ENCODE results near the gene CDX1.

CDX1 gene

GRCh38 chr5:150203832-150204589, 37.4 kb downstream of the CDX1 start:
- Histone ChIP-seq H3K9me3 (replicated peaks in 1 of 11) (no peaks in the 10 kb centered on the region; a peak in 1 of 22 replicates), H3K4me3 (no peak overlapping the region), H3K27me3 (peaks cover 0 to 9% (median 0%) of the 10 kb centered on the region in 11 experiments; a peak in 7 of 22 replicates), H3K4me1 (peaks cover 7 to 33% (median 27%) of the 10 kb centered on the region in 10 experiments), H4K20me1 (no peaks in the 10 kb centered on the region; a peak in 1 of 22 replicates), H3K9ac (peak overlapping the region in 1 of 11 experiments; percentile 24; a peak in 2 of 22 replicates), H3K4me2 (peak overlapping the region in 8 of 11 experiments; percentile 20 to 65 (median 42); a peak in 16 of 22 replicates), H3K27ac (no peak overlapping the region), H3K36me3 (no peaks in the 10 kb centered on the region)
- no peak for TF ChIP-seq Cebpa-rat (IDR thresholded peaks at IDR 0.05)

- Histone ChIP-seq H3K27ac (no peak overlapping the region), H3K4me1 (peaks cover 12 to 39% (median 33%) of the 10 kb centered on the region in 10 experiments), H4K20me1 (no peaks in the 10 kb centered on the region; a peak in 1 of 22 replicates), H3K36me3 (no peaks in the 10 kb centered on the region), H3K9me3 (replicated peaks in 1 of 11) (no peaks in the 10 kb centered on the region), H3K9ac (peak overlapping the region in 1 of 11 experiments; percentile 24; a peak in 1 of 22 replicates), H3K27me3 (peaks cover 0 to 11% (median 0%) of the 10 kb centered on the region in 11 experiments; a peak in 8 of 22 replicates), H3K4me3 (no peak overlapping the region), H3K4me2 (peak overlapping the region in 4 of 11 experiments; percentile 20 to 65 (median 50); a peak in 5 of 22 replicates)
- TF ChIP-seq Cebpa-rat (IDR thresholded peaks at IDR 0.05): no peak
Measured at GRCh38 chr5:150204590-150204960, 38.0 kb downstream of the CDX1 start.

GRCh38 chr5:150206098-150206778, 39.7 kb downstream of the CDX1 start:
- H3K27ac ChIP-seq: no peak overlapping the region
- H3K4me3 ChIP-seq: no peak overlapping the region
- H4K20me1 ChIP-seq: no peaks in the 10 kb centered on the region; a peak in 1 of 22 replicates
- TF ChIP-seq Cebpa-rat (IDR thresholded peaks at IDR 0.05): no peak
- H3K27me3 ChIP-seq: peaks cover 0 to 14% (median 0%) of the 10 kb centered on the region in 11 experiments; a peak in 8 of 22 replicates
- no peaks in the 10 kb centered on the region for H3K9me3 ChIP-seq (replicated peaks in 1 of 11)
- 0 out of 22 replicates have a peak overlapping the region, but pooled peaks of 1 of the 11 experiments have one; percentile 13 for H3K9ac ChIP-seq
- no peaks in the 10 kb centered on the region for H3K36me3 ChIP-seq
- peaks cover 20 to 56% (median 48%) of the 10 kb centered on the region in 10 experiments for H3K4me1 ChIP-seq
- H3K4me2 ChIP-seq: peak overlapping the region in 8 of 11 experiments; percentile 8 to 50 (median 44); a peak in 15 of 22 replicates

GRCh38 chr5:150206779-150207115, 40.2 kb downstream of the CDX1 start:
- peaks cover 22 to 61% (median 50%) of the 10 kb centered on the region in 10 experiments for H3K4me1 ChIP-seq
- no peaks in the 10 kb centered on the region for H3K9me3 ChIP-seq (replicated peaks in 1 of 11)
- H3K4me3 ChIP-seq: no peak overlapping the region
- 0 out of 22 replicates have a peak overlapping the region, but pooled peaks of 1 of the 11 experiments have one; percentile 13 for H3K9ac ChIP-seq
- no peak overlapping the region for H3K27ac ChIP-seq
- peaks cover 0 to 14% (median 0%) of the 10 kb centered on the region in 11 experiments; a peak in 8 of 22 replicates for H3K27me3 ChIP-seq
- H4K20me1 ChIP-seq: no peaks in the 10 kb centered on the region; a peak in 1 of 22 replicates
- H3K36me3 ChIP-seq: no peaks in the 10 kb centered on the region
- no peak for TF ChIP-seq Cebpa-rat (IDR thresholded peaks at IDR 0.05)
- H3K4me2 ChIP-seq: peak overlapping the region in 8 of 11 experiments; percentile 8 to 50 (median 44); a peak in 15 of 22 replicates

GRCh38 chr5:150208187-150209098, 41.9 kb downstream of the CDX1 start:
- no peak for TF ChIP-seq Cebpa-rat (IDR thresholded peaks at IDR 0.05)
- H3K9ac ChIP-seq: peak overlapping the region in 8 of 11 experiments; percentile 4 to 57 (median 25); a peak in 10 of 22 replicates
- H3K4me1 ChIP-seq: peaks cover 22 to 74% (median 53%) of the 10 kb centered on the region in 10 experiments
- no peaks in the 10 kb centered on the region; a peak in 1 of 22 replicates for H4K20me1 ChIP-seq
- peak overlapping the region in 4 of 10 experiments; percentile 3 to 28 (median 24); a peak in 2 of 20 replicates for H3K4me3 ChIP-seq
- peaks cover 0 to 14% (median 0%) of the 10 kb centered on the region in 11 experiments; a peak in 8 of 22 replicates for H3K27me3 ChIP-seq
- H3K4me2 ChIP-seq: peak overlapping the region; percentile 76 to 99 (median 83)
- H3K9me3 ChIP-seq (replicated peaks in 1 of 11): no peaks in the 10 kb centered on the region
- H3K27ac ChIP-seq: peak overlapping the region in 3 of 11 experiments; percentile 36 to 55 (median 36); a peak in 4 of 22 replicates
- no peaks in the 10 kb centered on the region for H3K36me3 ChIP-seq

- Histone ChIP-seq H4K20me1 (no peaks in the 10 kb centered on the region; a peak in 1 of 22 replicates), H3K27me3 (peaks cover 0 to 14% (median 0%) of the 10 kb centered on the region in 11 experiments; a peak in 8 of 22 replicates), H3K4me1 (peaks cover 22 to 77% (median 50%) of the 10 kb centered on the region in 10 experiments), H3K27ac (peak overlapping the region in 4 of 11 experiments; percentile 21 to 55 (median 36); a peak in 4 of 22 replicates), H3K9ac (peak overlapping the region in 9 of 11 experiments; percentile 4 to 57 (median 31); a peak in 10 of 22 replicates), H3K9me3 (replicated peaks in 1 of 11) (no peaks in the 10 kb centered on the region), H3K4me3 (peak overlapping the region in 6 of 10 experiments; percentile 3 to 28 (median 22); a peak in 7 of 20 replicates), H3K36me3 (no peaks in the 10 kb centered on the region), H3K4me2 (peak overlapping the region; percentile 76 to 99 (median 83))
- no peak for TF ChIP-seq Cebpa-rat (IDR thresholded peaks at IDR 0.05)
Measured at GRCh38 chr5:150209099-150209635, 42.6 kb downstream of the CDX1 start.

GRCh38 chr5:150210644-150211043, 44.1 kb downstream of the CDX1 start:
- Histone ChIP-seq H4K20me1 (no peaks in the 10 kb centered on the region; a peak in 1 of 22 replicates), H3K4me3 (no peak overlapping the region), H3K27me3 (peaks cover 0 to 14% (median 0%) of the 10 kb centered on the region in 11 experiments; a peak in 8 of 22 replicates), H3K36me3 (no peaks in the 10 kb centered on the region), H3K9me3 (replicated peaks in 1 of 11) (no peaks in the 10 kb centered on the region), H3K9ac (no peak overlapping the region; a peak in 1 of 22 replicates), H3K27ac (no peak overlapping the region), H3K4me1 (peaks cover 22 to 77% (median 52%) of the 10 kb centered on the region in 10 experiments), H3K4me2 (peak overlapping the region in 9 of 11 experiments; percentile 22 to 99 (median 79); a peak in 14 of 22 replicates)
- no peak for TF ChIP-seq Cebpa-rat (IDR thresholded peaks at IDR 0.05)

Measured in BLaER1 treated with 17β-estradiol and CSF1 and Interleukin-3, amounts not matched to agents 10 nM and 100 nM (cell line).